ENCODE data around the gene CHRNE.

Gene CHRNE

DNA sequence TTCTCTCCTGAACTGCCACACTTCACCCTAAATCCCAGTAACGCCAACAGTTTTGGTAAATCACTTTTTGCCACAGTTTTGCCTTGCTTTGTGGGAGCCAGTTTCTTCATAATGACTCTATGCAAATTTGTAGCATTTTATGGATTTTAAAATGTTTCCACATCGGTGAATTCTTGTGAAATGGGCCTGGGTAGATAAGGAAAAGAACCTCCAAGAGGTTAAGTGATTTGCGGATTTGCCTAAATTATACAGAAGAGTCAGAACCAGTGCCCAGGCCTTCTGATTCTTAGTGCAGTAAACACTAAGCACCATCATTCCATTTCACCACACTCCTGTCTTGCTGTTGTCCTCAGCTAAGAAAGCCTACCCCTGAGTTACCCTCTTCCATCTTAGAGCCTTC is 51.8 kb downstream of the CHRNE start:
- no peak for DNase-seq

DNA sequence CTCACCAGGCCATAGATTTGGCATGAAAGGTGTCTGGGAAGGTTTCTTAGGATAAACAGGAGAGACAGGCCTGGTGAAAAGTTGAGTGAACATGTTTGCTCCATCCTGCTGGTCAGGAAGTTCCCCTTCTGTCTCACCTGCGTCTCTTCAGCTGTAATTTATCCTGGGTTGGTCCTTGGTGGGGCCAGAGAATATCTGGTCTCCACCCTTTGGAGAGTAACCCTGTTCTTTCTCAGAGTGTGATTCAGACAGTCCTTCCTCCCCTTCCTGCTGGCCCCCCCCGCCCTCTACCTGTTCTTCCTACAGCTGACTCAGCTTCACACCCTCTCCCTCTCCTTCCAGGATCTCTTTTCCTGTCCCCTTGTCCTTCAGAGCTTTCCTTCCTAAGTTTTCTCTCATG is 52.7 kb downstream of the CHRNE start:
- no peak for DNase-seq

DNA sequence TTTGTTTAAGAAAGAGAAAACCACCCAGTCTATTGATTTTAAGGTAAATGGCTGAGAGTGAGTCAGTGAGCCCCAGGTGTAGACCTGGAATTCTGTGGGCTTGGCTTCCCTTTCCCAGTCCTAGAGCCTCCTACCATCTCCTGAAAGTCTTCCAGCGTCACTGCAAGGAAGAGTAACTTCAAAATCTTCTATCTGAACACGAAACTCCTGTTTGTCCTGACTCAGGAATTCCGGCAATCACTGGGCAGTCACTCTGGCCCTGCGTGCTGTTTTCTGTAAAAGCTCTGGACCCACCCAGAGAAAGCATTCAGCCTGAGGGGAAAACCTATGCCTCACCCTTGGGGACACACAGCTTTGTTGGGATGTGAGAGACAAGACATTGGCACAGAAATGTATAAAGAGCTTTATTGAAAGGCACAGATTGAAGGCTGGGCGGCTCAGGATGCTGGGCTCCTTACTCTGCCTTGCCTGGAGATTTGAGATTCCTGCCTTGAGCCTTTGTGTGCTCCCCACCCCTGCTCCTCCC is 53.8 kb downstream of the CHRNE start:
- no peak for DNase-seq
